Liver (tissue), 9 donors: ENCODE results near the gene RSPRY1. TPM values are rescaled to one million over a fixed set of nuclear protein-coding genes. Genes with fewer than 3 reads are reported as not detected.

Source experiments
- DNase-seq: peaks from one replicate; pipeline ENCODE4 v3.0.0-alpha.2; 2017; ENCODE audit warnings: low spot score
- H3K27ac ChIP-seq, 2 donors: one replicate each; pipeline ENCODE4 v1.7.0; 2013; ENCODE audit warnings: inconsistent platforms in 2 of 2, low read length in 2 of 2, control low read depth in 1 of 2, low read depth in 1 of 2, mild to moderate bottlenecking in 1 of 2
- H3K27me3 ChIP-seq, 4 donors: one replicate each; pipeline versions ENCODE4 v1.6.1 to v1.7.0; 2013; ENCODE audit warnings: low read length in 3 of 4, inconsistent platforms in 1 of 4, mild to moderate bottlenecking in 1 of 4, moderate library complexity in 1 of 4; ENCODE audit not compliant: control insufficient read depth in 4 of 4, insufficient read depth in 4 of 4
- H3K36me3 ChIP-seq, 4 donors: one replicate each; pipeline versions ENCODE4 v1.6.1 to v1.7.0; 2013; ENCODE audit warnings: low read length in 3 of 4, mild to moderate bottlenecking in 3 of 4, low read depth in 1 of 4, moderate library complexity in 1 of 4; ENCODE audit not compliant: control insufficient read depth in 4 of 4, insufficient read depth in 3 of 4
- H3K4me1 ChIP-seq, 4 donors: one replicate each; pipeline versions ENCODE4 v1.6.1 to v1.7.0; 2013; ENCODE audit warnings: low read length in 3 of 4, mild to moderate bottlenecking in 3 of 4, moderate library complexity in 1 of 4; ENCODE audit not compliant: control insufficient read depth in 4 of 4, insufficient read depth in 4 of 4
- H3K4me3 ChIP-seq, 3 donors: one replicate each; pipeline versions ENCODE4 v1.6.1 to v1.7.0; 2013; ENCODE audit warnings: low read length in 3 of 3, control low read depth in 1 of 3, low read depth in 1 of 3, mild to moderate bottlenecking in 1 of 3
- H3K9ac ChIP-seq, 2 donors: one replicate each; pipeline ENCODE4 v1.7.0; 2013; ENCODE audit warnings: low read length in 2 of 2, mild to moderate bottlenecking in 2 of 2, moderate library complexity in 2 of 2, control low read depth in 1 of 2, low read depth in 1 of 2
- H3K9me3 ChIP-seq, 4 donors: one replicate each; pipeline versions ENCODE4 v1.6.1 to v1.7.0; 2013; ENCODE audit warnings: low read length in 3 of 4; ENCODE audit not compliant: control insufficient read depth in 4 of 4
- CTCF ChIP-seq: fragments of 150-350 bp; IDR thresholded peaks from 2 replicates; pipeline ENCODE4 v1.5.1; 2017; ENCODE audit warnings: improper control_type of control experiment, low read depth, low read length; ENCODE audit not compliant: missing input control
- EGR1 ChIP-seq, 2 donors: IDR thresholded peaks; 2 replicates each; pipeline ENCODE4 v1.6.1; 2016 to 2018; ENCODE audit warnings: antibody characterized with exemption in 2 of 2, low read depth in 2 of 2
- FOXA1 ChIP-seq: IDR thresholded peaks from 2 replicates; pipeline ENCODE4 v1.6.1; 2016; ENCODE audit warnings: antibody characterized with exemption
- FOXA2 ChIP-seq: IDR thresholded peaks from 2 replicates; pipeline ENCODE4 v1.6.1; 2016; ENCODE audit warnings: antibody characterized with exemption
- GABPA ChIP-seq, 2 donors: IDR thresholded peaks in 1 of 2; conservative IDR thresholded peaks in 1 of 2; 2 replicates each; pipeline ENCODE4 v1.6.1; 2016; ENCODE audit warnings: antibody characterized with exemption in 2 of 2, mild to moderate bottlenecking in 1 of 2, moderate library complexity in 1 of 2
- HNF4A ChIP-seq, 2 donors: conservative IDR thresholded peaks; 2 replicates each; pipeline ENCODE4 v1.6.1; 2016; ENCODE audit warnings: antibody characterized with exemption in 2 of 2, mild to moderate bottlenecking in 2 of 2
- HNF4G ChIP-seq: IDR thresholded peaks from 2 replicates; pipeline ENCODE4 v1.6.1; 2016; ENCODE audit warnings: antibody characterized with exemption
- JUND ChIP-seq, 2 donors: IDR thresholded peaks; 2 replicates each; pipeline ENCODE4 v1.6.1; 2016; ENCODE audit warnings: antibody characterized with exemption in 2 of 2
- MAX ChIP-seq: IDR thresholded peaks from 2 replicates; pipeline ENCODE4 v1.6.1; 2016; ENCODE audit warnings: antibody characterized with exemption
- RAD21 ChIP-seq, 2 donors: IDR thresholded peaks; 2 replicates each; pipeline ENCODE4 v1.6.1; 2016; ENCODE audit warnings: antibody characterized with exemption in 2 of 2, mild to moderate bottlenecking in 2 of 2
- RXRA ChIP-seq, 2 donors: IDR thresholded peaks; 2 replicates each; pipeline ENCODE4 v1.6.1; 2017 to 2018; ENCODE audit warnings: antibody characterized with exemption in 2 of 2, mild to moderate bottlenecking in 1 of 2
- SP1 ChIP-seq: IDR thresholded peaks from 2 replicates; pipeline ENCODE4 v1.6.1; 2018; ENCODE audit warnings: antibody characterized with exemption, mild to moderate bottlenecking
- TAF1 ChIP-seq: conservative IDR thresholded peaks from 2 replicates; pipeline ENCODE4 v1.6.1; 2016; ENCODE audit warnings: antibody characterized with exemption, mild to moderate bottlenecking
- YY1 ChIP-seq: IDR thresholded peaks from 2 replicates; pipeline ENCODE4 v1.6.1; 2016; ENCODE audit warnings: antibody characterized with exemption, mild to moderate bottlenecking
- ZBTB33 ChIP-seq: IDR thresholded peaks from 2 replicates; pipeline ENCODE4 v1.6.1; 2016; ENCODE audit warnings: antibody characterized with exemption
- WGBS: extraction: QIAGEN DNeasy Blood & Tissue Kit; methylation state at CpG from one replicate; pipeline ENCODE4 v1.1.7; 2013; 5-methylcytosine and 5-hydroxymethylcytosine counted together
- polyA plus RNA-seq, 2 donors: library from polyadenylated mRNA; stranded (reverse) in 1 of 2; unstranded in 1 of 2; fragments of 200-250 nt in 1 of 2; fragments of >200 nt in 1 of 2; fragmentation: Nextera tagmentation in 1 of 2; extraction: Ambion mirVana in 1 of 2; gene quantifications; one replicate each; pipeline versions ENCODE4 v1.2.1 to v1.2.3, GENCODE V29; 2013 to 2015
- total RNA-seq, 2 donors: library from RNA; depleted of rRNA; stranded (reverse); fragments of >200 nt; gene quantifications; one replicate each; pipeline ENCODE4 v1.2.3, GENCODE V29; 2014
- donor health status: healthy.
- donor health status: healthy.
- donor health status: healthy.
- donor health status: healthy.
- donor health status: healthy.

RSPRY1 gene
- total and polyA plus RNA-seq, 4 donors, result 10.9 to 27.6 (median 20.2) TPM

- no peak overlapping the region for H3K9ac ChIP-seq
- H3K27me3 ChIP-seq, result no peaks in the 10 kb centered on the region
- TF ChIP-seq TAF1 (no peak), CTCF (no peak), MAX (no peak)
- 84% methylated on average over 1 of the region's 1 CpG for WGBS
- H3K9me3 ChIP-seq, result no peaks in the 10 kb centered on the region
- H3K27ac ChIP-seq, result no peak overlapping the region
- DNase-seq, result no peak
- no peaks in the 10 kb centered on the region for H3K4me1 ChIP-seq
- peaks cover 7 to 28% (median 25%) of the 10 kb centered on the region in 4 donors for H3K36me3 ChIP-seq
- H3K4me3 ChIP-seq, result no peak overlapping the region
These were observed 17.3 kb downstream of the RSPRY1 start for GRCh38 chr16:57203451-57203850.

GRCh38 chr16:57204675-57205074 lies 18.5 kb downstream of the RSPRY1 start:
- WGBS, result 97% methylated on average over 12 of the region's 12 CpGs
- no peaks in the 10 kb centered on the region for H3K4me1 ChIP-seq
- peaks cover 7 to 35% (median 30%) of the 10 kb centered on the region in 4 donors for H3K36me3 ChIP-seq
- DNase-seq, result no peak
- TF ChIP-seq FOXA2 (no peak), YY1 (no peak), EGR1 (IDR thresholded peaks at IDR 0.05; ENCODE audit: low read depth in 2 of 2) (no peak), RXRA (IDR thresholded peaks at IDR 0.05) (no peak), HNF4A (conservative IDR thresholded peaks at IDR 0.05) (no peak), RAD21 (IDR thresholded peaks at IDR 0.05) (no peak), FOXA1 (no peak), JUND (IDR thresholded peaks at IDR 0.05) (no peak), SP1 (no peak), ZBTB33 (no peak), CTCF (no peak), HNF4G (no peak), TAF1 (no peak), MAX (no peak), GABPA (IDR thresholded peaks at IDR 0.05 in 1 of 2, conservative IDR thresholded peaks at IDR 0.05 in 1 of 2) (no peak)
- H3K9ac ChIP-seq, result no peak overlapping the region
- H3K27ac ChIP-seq, result no peak overlapping the region
- no peak overlapping the region for H3K4me3 ChIP-seq
- H3K9me3 ChIP-seq, result no peaks in the 10 kb centered on the region
- no peaks in the 10 kb centered on the region for H3K27me3 ChIP-seq
